ENCODE measurements around the gene OMA1. TPM values are rescaled to one million over a fixed set of nuclear protein-coding genes. Genes with fewer than 3 reads are reported as not detected.

The OMA1 gene
- polyA plus RNA-seq, 3 donors: 11.2 to 24.5 (median 15.3) TPM

DNA sequence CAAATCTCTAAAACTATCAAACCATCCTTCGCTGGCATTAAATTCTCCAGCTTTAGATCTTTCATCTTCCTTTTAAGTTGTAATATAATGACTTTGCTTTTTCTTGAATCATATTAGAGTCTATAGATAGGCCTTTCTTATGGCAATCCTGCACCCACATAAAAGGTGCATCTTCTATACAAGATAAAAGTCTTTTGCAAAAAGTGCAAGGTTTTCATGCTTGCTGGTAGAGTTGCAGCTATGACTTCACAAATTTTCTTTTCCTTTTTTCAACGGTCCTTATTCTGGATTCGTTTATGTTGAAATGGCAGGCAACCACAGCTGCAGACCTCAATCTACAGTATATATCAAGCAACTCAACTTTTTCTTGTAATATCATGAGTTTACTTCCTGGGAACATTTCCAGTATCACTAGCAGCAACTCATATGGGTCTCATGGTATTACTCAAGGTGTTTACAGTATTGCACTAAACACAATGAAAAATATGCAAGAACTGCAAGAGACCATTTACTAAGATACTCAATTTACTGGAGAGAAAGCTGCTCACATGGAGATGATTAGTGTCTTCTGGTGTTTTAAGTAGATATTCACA is 22.1 kb downstream of the OMA1 start:
- no peak overlapping the region for H2AFZ ChIP-seq (ENCODE audit: insufficient read depth, low read depth, low read length, poor library complexity, severe bottlenecking)
- no peak overlapping the region for H3K4me2 ChIP-seq (replicated peaks; ENCODE audit: extremely low read depth, low read length, poor library complexity, severe bottlenecking)
- DNase-seq: no peak
- Mint-ChIP-seq H3K27ac (no peak overlapping the region), H3K36me3 (peaks cover 46 to 47% of the 10 kb centered on the region in 2 donors), H3K4me3 (no peak overlapping the region), H3K9me3 (peaks cover 0 to 5% (median 0%) of the 10 kb centered on the region in 7 donors), H3K27me3 (ENCODE audit: low read depth in 3 of 3) (peaks cover 0 to 3% (median 0%) of the 10 kb centered on the region in 3 donors), H3K4me1 (peaks cover 19% of the 10 kb centered on the region)
- H3K4me3 ChIP-seq (replicated peaks in 1 of 3; ENCODE audit: low read depth in 2 of 3, low read length in 3 of 3): no peak overlapping the region
- WGBS (ENCODE audit: insufficient coverage): 0% methylated on average over 1 of the region's 3 CpGs
- peak overlapping the region in 1 of 2 donors; percentile 15 for H3K27ac ChIP-seq (ENCODE audit: low read depth in 1 of 2, low read length in 2 of 2)
- no peaks in the 10 kb centered on the region for H3K79me2 ChIP-seq (ENCODE audit: insufficient read depth, low read length)
- peaks cover 13 to 26% of the 10 kb centered on the region in 2 donors for H3K36me3 ChIP-seq (replicated peaks in 1 of 2; ENCODE audit: control insufficient read depth in 1 of 2, insufficient read depth in 2 of 2, low read length in 2 of 2)
- H3K27me3 ChIP-seq (ENCODE audit: control insufficient read depth in 2 of 2, insufficient read depth in 2 of 2, low read length in 2 of 2): no peaks in the 10 kb centered on the region
- TF ChIP-seq, protein P1, sequence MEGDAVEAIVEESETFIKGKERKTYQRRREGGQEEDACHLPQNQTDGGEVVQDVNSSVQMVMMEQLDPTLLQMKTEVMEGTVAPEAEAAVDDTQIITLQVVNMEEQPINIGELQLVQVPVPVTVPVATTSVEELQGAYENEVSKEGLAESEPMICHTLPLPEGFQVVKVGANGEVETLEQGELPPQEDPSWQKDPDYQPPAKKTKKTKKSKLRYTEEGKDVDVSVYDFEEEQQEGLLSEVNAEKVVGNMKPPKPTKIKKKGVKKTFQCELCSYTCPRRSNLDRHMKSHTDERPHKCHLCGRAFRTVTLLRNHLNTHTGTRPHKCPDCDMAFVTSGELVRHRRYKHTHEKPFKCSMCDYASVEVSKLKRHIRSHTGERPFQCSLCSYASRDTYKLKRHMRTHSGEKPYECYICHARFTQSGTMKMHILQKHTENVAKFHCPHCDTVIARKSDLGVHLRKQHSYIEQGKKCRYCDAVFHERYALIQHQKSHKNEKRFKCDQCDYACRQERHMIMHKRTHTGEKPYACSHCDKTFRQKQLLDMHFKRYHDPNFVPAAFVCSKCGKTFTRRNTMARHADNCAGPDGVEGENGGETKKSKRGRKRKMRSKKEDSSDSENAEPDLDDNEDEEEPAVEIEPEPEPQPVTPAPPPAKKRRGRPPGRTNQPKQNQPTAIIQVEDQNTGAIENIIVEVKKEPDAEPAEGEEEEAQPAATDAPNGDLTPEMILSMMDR (IDR thresholded peaks at IDR 0.05): no peak
- no peaks in the 10 kb centered on the region for H3K9me3 ChIP-seq (replicated peaks in 1 of 2; ENCODE audit: control insufficient read depth in 1 of 2, insufficient read depth in 1 of 2, low read length in 2 of 2)
- peaks cover 6 to 17% of the 10 kb centered on the region in 2 donors for H3K4me1 ChIP-seq (ENCODE audit: control insufficient read depth in 1 of 2, insufficient read depth in 2 of 2, low read length in 2 of 2)
- no peaks in the 10 kb centered on the region for H4K20me1 ChIP-seq (ENCODE audit: insufficient read depth, low read length)
- intact Hi-C loops (cut with micrococcal nuclease): no loop called here
- H3K9ac ChIP-seq (ENCODE audit: insufficient read depth, low read length, poor library complexity, severe bottlenecking): no peak overlapping the region

DNA sequence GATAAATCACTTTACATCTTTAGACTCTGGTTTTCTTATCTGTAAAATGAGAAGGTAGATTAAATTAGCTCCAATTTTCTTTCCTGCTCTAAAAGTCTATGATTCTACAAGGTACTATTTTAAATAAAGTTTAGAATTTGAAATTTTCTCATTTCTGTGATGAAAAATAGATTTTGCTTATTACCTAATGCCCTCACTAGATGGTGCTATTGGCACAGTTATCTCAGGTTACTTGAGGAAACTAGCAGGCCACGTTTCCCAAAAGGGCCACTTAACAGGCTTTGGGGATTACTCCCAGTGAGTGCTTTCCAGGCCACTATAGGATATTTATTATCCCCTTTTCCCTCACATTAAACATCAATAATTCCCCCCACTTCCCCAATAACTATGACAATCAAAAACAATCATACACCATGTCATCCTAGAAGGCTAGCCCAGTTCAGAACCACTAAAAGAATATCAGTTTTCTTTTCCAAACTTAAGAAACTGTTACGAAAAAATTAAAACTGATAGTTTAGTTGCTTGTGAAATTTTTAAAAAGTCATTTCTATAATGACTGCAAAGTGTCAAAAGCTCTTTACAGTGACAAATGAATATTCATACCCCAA is 30.6 kb downstream of the OMA1 start:
- H3K9me3 ChIP-seq (replicated peaks in 1 of 2; ENCODE audit: control insufficient read depth in 1 of 2, insufficient read depth in 1 of 2, low read length in 2 of 2): peaks cover 0 to 4% of the 10 kb centered on the region in 2 donors
- H3K79me2 ChIP-seq (ENCODE audit: insufficient read depth, low read length): no peaks in the 10 kb centered on the region
- H3K4me1 ChIP-seq (ENCODE audit: control insufficient read depth in 1 of 2, insufficient read depth in 2 of 2, low read length in 2 of 2): no peaks in the 10 kb centered on the region
- no peak overlapping the region for H3K4me3 ChIP-seq (replicated peaks in 1 of 3; ENCODE audit: low read depth in 2 of 3, low read length in 3 of 3)
- no peaks in the 10 kb centered on the region for H3K27me3 ChIP-seq (ENCODE audit: control insufficient read depth in 2 of 2, insufficient read depth in 2 of 2, low read length in 2 of 2)
- TF ChIP-seq, protein P1 (IDR thresholded peaks at IDR 0.05): peak; percentile 89
- no peak overlapping the region for H3K4me3 Mint-ChIP-seq
- 0% methylated on average over 1 of the region's 2 CpGs for WGBS (ENCODE audit: insufficient coverage)
- intact Hi-C loops (cut with micrococcal nuclease): loop anchor here (1.0 to 10.0 kb wide), 5 partner anchors 30 to 1241 kb away; partner anchors contain the start of gene OMA1 (in 2 of the 2)
- H2AFZ ChIP-seq (ENCODE audit: insufficient read depth, low read depth, low read length, poor library complexity, severe bottlenecking): no peak overlapping the region
- peak overlapping the region in 1 of 7 donors; percentile 58 for H3K27ac Mint-ChIP-seq
- H3K27ac ChIP-seq (ENCODE audit: low read depth in 1 of 2, low read length in 2 of 2): no peak overlapping the region
- H3K4me2 ChIP-seq (replicated peaks; ENCODE audit: extremely low read depth, low read length, poor library complexity, severe bottlenecking): no peak overlapping the region
- H3K4me1 Mint-ChIP-seq: peaks cover 2% of the 10 kb centered on the region
- peaks cover 0 to 10% (median 7%) of the 10 kb centered on the region in 7 donors for H3K9me3 Mint-ChIP-seq
- peaks cover 19 to 48% of the 10 kb centered on the region in 2 donors for H3K36me3 ChIP-seq (replicated peaks in 1 of 2; ENCODE audit: control insufficient read depth in 1 of 2, insufficient read depth in 2 of 2, low read length in 2 of 2)
- no peaks in the 10 kb centered on the region for H4K20me1 ChIP-seq (ENCODE audit: insufficient read depth, low read length)
- H3K9ac ChIP-seq (ENCODE audit: insufficient read depth, low read length, poor library complexity, severe bottlenecking): no peak overlapping the region
- peak; percentile 58 to 79 (median 75) for DNase-seq
- peaks cover 57 to 62% of the 10 kb centered on the region in 2 donors for H3K36me3 Mint-ChIP-seq
- peaks cover 0 to 2% (median 0%) of the 10 kb centered on the region in 3 donors for H3K27me3 Mint-ChIP-seq (ENCODE audit: low read depth in 3 of 3)
